Skin epidermis (tissue), 12 donors: ENCODE measurements around the gene MARCHF4.

ENCODE experiments used
- H3K27ac ChIP-seq, 21 experiments: fragments of 200-600 bp; sonication (generic) in 11 of 21; one replicate each; pipeline ENCODE4 v1.5.0; 2020; ENCODE audit warnings: mild to moderate bottlenecking in 3 of 21, inconsistent platforms in 2 of 21, moderate library complexity in 2 of 21
- H3K4me3 ChIP-seq, 7 experiments: fragments of 200-600 bp; sonication (generic) in 2 of 7; one replicate each; pipeline ENCODE4 v1.5.0; 2020; ENCODE audit warnings: inconsistent platforms in 2 of 7, mild to moderate bottlenecking in 2 of 7, moderate library complexity in 1 of 7

Gene MARCHF4, protein sequence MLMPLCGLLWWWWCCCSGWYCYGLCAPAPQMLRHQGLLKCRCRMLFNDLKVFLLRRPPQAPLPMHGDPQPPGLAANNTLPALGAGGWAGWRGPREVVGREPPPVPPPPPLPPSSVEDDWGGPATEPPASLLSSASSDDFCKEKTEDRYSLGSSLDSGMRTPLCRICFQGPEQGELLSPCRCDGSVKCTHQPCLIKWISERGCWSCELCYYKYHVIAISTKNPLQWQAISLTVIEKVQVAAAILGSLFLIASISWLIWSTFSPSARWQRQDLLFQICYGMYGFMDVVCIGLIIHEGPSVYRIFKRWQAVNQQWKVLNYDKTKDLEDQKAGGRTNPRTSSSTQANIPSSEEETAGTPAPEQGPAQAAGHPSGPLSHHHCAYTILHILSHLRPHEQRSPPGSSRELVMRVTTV

DNA sequence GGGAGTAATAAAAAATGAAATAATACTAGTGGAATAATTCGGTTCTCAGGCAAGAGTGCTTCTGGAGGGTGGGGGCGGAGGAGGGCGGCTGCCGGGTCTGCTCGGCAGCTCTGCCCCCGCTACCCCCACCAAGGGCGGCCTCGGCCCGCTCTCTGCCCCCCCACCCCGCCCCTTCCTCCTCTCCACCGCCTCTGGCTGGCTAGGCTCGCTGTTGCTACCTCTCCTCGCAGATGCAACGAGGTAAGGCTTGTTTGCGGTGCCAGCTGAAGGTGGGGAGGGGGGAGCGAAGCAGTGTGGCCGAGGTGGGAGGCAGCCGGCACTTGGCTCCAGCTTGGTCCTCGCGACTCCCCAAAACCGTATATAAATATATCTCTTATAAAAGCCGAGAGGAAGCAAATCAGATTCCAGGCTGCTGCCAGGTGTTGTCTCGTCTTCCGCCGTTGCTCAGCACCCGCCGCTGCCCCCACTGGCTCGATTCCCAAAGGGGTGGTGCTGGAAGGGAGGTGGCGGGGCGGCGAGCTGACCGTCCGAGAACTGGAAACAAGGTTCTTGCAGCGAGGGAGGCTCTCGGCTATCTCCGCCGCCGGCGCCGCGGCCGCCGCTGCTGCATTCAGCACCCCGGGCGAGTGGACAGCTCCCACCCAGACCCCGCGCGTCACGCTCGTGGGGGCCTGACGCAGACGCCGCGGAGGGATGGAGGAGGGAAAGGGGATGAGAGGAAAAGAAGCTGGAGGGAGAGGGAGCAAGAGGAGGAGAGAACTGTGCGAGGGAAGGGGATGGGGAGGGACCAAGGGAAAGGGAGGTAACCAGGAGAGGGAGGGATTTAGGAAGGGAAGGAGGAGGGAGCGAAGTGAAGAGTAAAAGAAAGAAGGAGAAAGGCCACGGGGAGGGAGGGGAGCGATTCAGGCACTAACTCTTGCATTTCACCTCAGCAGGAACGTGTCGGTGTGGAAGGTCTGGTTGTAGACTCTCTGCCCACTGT is at the start of gene MARCHF4:
MARCHF4 (minus strand) TSS at position 763 of the 982 bp plus-strand sequence. CDS start 2,223 bp downstream, outside the sequence.
- H3K27ac ChIP-seq: no peak within 1 kb of the TSS
- peak within 1 kb of the TSS in 1 of 7 experiments; percentile 2 for H3K4me3 ChIP-seq

DNA sequence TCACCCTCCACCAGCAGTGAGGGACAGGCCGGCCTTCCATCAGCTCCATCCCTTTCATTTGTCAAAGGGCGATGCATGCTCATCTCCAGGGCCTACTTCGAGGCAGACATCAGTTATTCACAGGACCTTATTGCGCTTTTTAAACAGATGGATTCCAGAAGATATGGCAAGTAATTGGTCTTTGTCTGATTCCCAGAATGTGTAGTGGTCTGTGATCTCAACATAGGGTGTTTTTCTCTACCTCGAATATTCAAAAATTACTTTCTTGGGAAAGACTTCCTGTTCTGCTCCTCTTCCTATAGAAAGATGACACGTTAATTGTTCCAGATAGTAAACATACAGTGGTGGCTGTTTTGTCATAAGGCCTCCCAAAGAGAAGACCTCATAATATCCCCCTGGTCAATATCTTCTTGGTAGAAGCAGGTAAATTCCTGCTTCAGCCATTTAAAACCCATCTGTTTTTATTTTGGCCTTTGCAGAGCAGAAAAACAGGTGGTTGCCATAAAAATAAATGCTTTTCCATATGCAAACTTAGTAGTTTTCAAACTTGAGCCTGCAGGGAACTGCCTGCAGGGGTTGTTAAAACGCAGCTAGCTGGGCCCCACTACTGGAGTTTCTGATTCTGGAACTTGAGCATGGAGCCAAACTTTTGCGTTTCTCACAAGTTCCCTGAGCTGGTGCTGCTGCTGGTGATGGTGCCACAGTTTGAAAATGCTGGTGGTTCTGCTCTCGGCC is 48.3 kb upstream of the MARCHF4 start:
- H3K27ac ChIP-seq: no peak overlapping the region
- H3K4me3 ChIP-seq: no peak overlapping the region

DNA sequence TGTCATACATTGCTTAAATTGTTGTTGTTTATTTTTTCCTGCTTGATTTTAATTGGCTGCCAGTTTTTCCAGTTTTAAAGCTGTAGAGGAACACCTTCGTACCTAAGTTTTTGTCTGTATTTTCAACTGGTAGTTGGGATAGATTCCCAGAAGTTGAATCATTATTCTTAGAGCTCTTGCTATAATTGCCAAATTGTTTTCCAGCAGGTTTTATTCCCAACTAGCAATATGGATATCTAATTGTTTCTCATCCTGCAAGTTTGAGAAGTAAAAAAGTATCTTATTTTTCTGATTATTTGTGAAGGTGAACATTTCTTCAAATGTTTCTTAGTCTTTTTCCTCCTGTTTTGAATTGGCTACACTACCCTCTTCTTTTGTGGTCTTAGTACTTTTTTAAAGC is 46.7 kb upstream of the MARCHF4 start:
- Histone ChIP-seq H3K27ac (no peak overlapping the region), H3K4me3 (no peak overlapping the region)

- Histone ChIP-seq H3K4me3 (no peak overlapping the region), H3K27ac (no peak overlapping the region)
Observed at GRCh38 chr2:216416571-216417307, 44.5 kb upstream of the MARCHF4 start.

GRCh38 chr2:216415541-216415940 is 43.3 kb upstream of the MARCHF4 start:
- Histone ChIP-seq H3K4me3 (no peak overlapping the region), H3K27ac (no peak overlapping the region)

DNA sequence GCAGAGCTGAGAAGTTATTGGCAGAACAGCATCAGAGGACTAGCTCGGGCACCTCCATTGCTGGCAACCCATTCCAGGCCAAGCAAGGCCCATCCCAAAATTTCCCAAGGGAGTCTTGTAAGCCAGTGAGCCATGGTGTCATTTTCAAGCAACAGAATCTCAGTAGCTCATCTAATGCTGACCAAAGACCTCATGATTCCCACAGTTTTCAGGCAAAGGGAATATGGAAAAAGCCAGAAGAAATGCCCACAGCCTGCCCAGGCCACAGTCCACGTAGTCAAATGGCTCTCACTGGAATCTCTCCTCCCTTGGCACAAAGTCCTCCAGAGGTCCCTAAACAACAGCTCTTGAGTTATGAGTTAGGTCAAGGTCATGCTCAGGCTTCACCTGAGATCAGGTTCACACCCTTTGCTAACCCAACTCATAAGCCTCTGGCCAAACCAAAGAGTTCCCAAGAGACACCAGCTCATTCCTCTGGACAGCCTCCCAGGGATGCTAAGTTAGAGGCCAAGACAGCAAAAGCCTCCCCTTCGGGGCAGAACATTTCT is 42.6 kb upstream of the MARCHF4 start:
- no peak overlapping the region for H3K4me3 ChIP-seq
- no peak overlapping the region for H3K27ac ChIP-seq

- Histone ChIP-seq H3K27ac (no peak overlapping the region), H3K4me3 (no peak overlapping the region)
Observed at GRCh38 chr2:216413882-216414281, 41.6 kb upstream of the MARCHF4 start.

DNA sequence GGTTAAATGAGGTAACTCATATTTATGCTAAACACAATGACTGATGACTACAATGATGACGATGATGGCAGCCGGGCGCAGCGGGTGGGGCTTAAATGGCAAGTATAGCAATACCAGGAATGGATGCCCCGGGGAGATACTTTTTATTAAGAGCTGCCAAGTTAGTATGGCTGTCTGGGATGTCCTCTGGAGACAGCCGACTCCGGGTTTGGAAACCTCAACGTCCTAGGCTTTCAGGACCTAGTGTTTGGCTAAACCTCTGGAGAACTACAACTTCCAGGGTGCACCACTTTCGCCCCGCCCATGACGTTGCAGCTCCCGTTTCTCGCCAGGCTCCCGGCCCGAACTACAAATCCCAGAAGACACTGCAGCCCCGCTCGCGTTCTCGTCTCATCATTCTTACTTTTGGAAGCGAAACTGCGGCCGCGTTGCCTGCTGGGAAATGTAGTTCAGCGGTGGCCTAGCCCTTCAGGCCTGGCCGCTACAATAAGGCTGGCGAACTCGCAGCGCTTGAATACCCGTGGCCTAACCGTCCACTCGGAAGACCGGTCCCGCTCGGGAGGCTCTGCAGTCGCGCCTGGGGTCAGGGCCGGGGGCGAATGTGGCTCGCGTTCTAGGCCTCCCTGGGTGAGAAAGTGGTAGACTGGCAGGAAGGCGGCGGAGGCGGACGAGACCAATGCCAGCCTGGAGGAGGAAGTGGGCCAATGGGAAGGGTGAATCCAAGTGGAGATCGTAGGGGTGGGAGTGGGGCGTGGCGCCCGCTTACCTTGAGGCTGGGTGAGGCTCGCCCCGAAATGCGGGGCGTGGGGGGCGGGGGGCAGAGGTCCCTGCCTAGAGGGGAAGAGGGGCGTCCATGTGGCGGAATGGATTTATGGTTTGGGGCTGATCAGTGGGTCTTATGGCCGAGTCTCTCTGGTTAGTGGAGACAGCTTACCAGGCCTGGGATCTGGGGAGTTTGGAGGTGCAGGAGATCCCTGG is 40.0 kb upstream of the MARCHF4 start, which contains the start of gene SMARCAL1:
SMARCAL1 (plus strand) TSS at position 463 of the 978 bp plus-strand sequence. CDS start 2,221 bp downstream, outside the sequence.
- Histone ChIP-seq H3K27ac (peak within 1 kb of the TSS; percentile 83 to 99 (median 96)), H3K4me3 (peak within 1 kb of the TSS; percentile 61 to 96 (median 65))

- Histone ChIP-seq H3K27ac (no peak overlapping the region), H3K4me3 (no peak overlapping the region)
Observed at GRCh38 chr2:216410550-216410949, 38.3 kb upstream of the MARCHF4 start.

- H3K27ac ChIP-seq: no peak overlapping the region
Observed at GRCh38 chr2:216408426-216409290, 36.4 kb upstream of the MARCHF4 start.

GRCh38 chr2:216406826-216407225 is 34.5 kb upstream of the MARCHF4 start:
- Histone ChIP-seq H3K27ac (no peak overlapping the region), H3K4me3 (no peak overlapping the region)

More at GRCh38 chr2:216408426-216409290, 36.4 kb upstream of the MARCHF4 start:
- no peak overlapping the region for H3K4me3 ChIP-seq

- H3K4me3 ChIP-seq: no peak overlapping the region
- no peak overlapping the region for H3K27ac ChIP-seq
Observed at GRCh38 chr2:216405588-216405987, 33.3 kb upstream of the MARCHF4 start.

DNA sequence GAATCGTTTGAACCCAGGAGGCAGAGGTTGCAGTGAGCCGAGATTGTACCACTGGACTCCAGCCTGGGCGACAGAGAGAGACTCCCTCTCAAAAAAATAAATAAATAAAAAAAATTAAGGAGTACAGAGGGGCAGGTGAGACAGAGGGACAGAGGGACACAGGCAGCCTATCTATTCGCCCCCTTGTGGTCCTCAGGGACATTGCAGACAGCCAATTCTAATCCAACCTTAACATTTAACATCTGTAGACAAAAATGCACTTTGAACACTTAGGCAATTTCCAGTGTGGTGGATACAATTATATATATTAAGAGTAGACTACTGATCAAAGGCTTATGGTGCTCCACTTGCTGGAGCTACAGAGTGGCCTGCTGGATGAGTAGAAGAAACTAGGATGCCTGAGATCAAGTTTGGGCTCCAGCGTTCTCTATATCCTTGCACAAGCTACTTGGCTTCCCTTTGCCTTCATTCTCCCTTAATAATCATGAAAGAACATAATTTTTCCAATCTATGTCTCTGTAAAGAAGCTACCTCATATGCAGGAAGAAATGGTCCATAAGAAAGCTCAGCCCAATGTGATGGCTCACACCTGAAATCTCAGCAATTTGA is 31.8 kb upstream of the MARCHF4 start:
- no peak overlapping the region for H3K27ac ChIP-seq

DNA sequence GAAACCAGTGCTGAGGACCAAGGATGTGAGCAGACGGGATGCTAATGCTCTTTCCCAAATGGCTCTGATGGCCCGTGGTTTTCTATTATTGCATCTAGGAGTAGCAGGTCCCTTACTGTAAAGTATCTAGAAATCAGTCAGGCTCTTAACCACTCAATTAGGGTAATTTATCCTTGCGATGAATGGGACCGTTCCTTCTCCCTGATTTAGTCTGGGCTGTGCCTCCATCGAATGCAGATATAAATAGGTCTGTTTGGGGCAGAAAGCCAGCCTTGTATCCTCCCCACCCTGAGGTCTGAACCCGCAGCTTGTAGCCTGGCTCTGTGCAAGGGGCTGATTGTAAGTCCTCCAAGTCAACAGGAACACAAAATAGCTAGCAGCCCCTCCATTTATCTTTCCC is 30.5 kb upstream of the MARCHF4 start:
- no peak overlapping the region for H3K27ac ChIP-seq

More for the DNA sequence above, 31.8 kb upstream of the MARCHF4 start:
- H3K4me3 ChIP-seq: no peak overlapping the region

DNA sequence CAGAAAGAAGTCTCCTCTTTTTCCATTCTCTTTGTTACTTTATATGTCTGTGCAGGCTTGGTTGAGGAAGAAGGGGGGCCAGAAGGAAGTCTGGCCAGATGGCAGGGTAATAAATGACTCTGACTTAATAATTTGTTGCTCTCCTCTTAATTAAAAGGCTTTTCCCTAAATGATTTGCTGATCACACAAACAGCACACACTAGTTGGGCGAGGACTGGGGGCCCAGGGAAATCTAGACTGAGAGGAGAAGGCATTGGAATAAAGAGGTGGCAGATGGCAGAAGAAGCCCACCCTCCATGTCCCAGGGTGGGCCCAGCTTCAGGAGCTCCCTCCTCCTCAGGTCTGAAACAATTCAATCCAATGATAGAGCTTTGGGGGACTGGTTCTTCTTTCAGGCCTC is 27.3 kb upstream of the MARCHF4 start:
- Histone ChIP-seq H3K27ac (no peak overlapping the region), H3K4me3 (no peak overlapping the region)

More for the DNA sequence above, 30.5 kb upstream of the MARCHF4 start:
- no peak overlapping the region for H3K4me3 ChIP-seq

DNA sequence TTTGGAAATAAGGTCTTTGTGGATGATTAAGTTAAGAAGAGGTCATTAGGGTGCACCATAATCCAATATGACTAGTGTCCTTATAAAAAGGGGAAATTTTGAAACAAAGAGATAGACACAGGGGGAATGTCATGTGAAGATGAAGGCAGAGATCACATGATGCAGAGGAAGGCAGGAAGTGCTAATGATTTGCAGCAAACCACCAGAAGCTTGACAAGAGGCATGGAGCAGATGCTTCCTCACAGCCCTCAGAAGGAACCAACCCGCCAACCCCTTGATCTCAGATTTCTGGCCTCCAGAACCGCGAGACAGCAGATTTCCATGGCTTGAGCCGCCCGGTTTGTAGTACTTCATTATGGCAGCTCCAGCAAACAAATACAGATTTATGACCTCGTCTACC is 22.6 kb upstream of the MARCHF4 start:
- H3K4me3 ChIP-seq: no peak overlapping the region

More for the DNA sequence above, 22.6 kb upstream of the MARCHF4 start:
- H3K27ac ChIP-seq: no peak overlapping the region
